ENCODE results near the gene DLGAP1. TPM values are rescaled to one million over a fixed set of nuclear protein-coding genes. Genes with fewer than 3 reads are reported as not detected.

Gene DLGAP1
- total and polyA plus RNA-seq, 2 of the 8 experiments (the other 6 are each of a cell fraction or from before 2014, with no cell fraction given), result 11.8 to 16.9 TPM

GRCh38 chr18:3914109-3914508 lies 541.0 kb downstream of the DLGAP1 start:
- H4K8ac ChIP-seq (ENCODE audit: extremely low read depth, insufficient read depth, low read length), result no peak overlapping the region

More at GRCh38 chr18:3914109-3914508, 541.0 kb downstream of the DLGAP1 start:
- Histone ChIP-seq H3K4me3 (ENCODE audit: extremely low read depth in 1 of 4, insufficient read depth in 2 of 4, low read depth in 3 of 4, low read length in 4 of 4) (no peak overlapping the region), H3K79me2 (ENCODE audit: control insufficient read depth in 1 of 2, insufficient read depth in 2 of 2, low read length in 2 of 2) (no peaks in the 10 kb centered on the region), H2BK120ac (replicated peaks; ENCODE audit: low read depth, low read length) (no peak overlapping the region), H3K18ac (ENCODE audit: extremely low read depth, low read length) (no peak overlapping the region), H2AFZ (ENCODE audit: low read length) (no peak overlapping the region), H2AK5ac (ENCODE audit: low read depth, low read length) (no peak overlapping the region), H3K36me3 (ENCODE audit: control insufficient read depth in 2 of 4, insufficient read depth in 4 of 4, low read length in 3 of 4) (no peaks in the 10 kb centered on the region), H3K27me3 (replicated peaks in 1 of 4; ENCODE audit: control insufficient read depth in 3 of 4, extremely low read depth in 1 of 4, insufficient read depth in 3 of 4, low read length in 3 of 4) (no peaks in the 10 kb centered on the region), H2BK20ac (ENCODE audit: low read length) (no peak overlapping the region), H2BK12ac (ENCODE audit: low read depth, low read length) (no peak overlapping the region), H3K79me1 (ENCODE audit: low read depth, low read length) (no peaks in the 10 kb centered on the region), H4K20me1 (replicated peaks in 1 of 2; ENCODE audit: control insufficient read depth in 1 of 2, insufficient read depth in 2 of 2, low read length in 2 of 2) (no peaks in the 10 kb centered on the region), H3K4me2 (ENCODE audit: insufficient read depth in 1 of 2, low read depth in 2 of 2, low read length in 2 of 2) (no peak overlapping the region), H3K14ac (ENCODE audit: insufficient read length) (no peak overlapping the region), H2BK15ac (ENCODE audit: low read length) (no peak overlapping the region), H3K27ac (ENCODE audit: low read depth, low read length) (no peak overlapping the region), H3K4ac (replicated peaks; ENCODE audit: insufficient read length, low read depth, low read length) (no peak overlapping the region), H3K9me3 (ENCODE audit: insufficient read depth in 2 of 2, low read depth in 1 of 2, low read length in 1 of 2) (no peaks in the 10 kb centered on the region), H3K56ac (replicated peaks; ENCODE audit: insufficient read length, low read depth, low read length) (no peak overlapping the region), H3K23ac (ENCODE audit: insufficient read length) (no peak overlapping the region), H4K5ac (ENCODE audit: insufficient read length, low read depth, low read length) (no peak overlapping the region), H4K91ac (replicated peaks; ENCODE audit: insufficient read length, low read length) (no peak overlapping the region), H3K23me2 (ENCODE audit: low read depth, low read length) (no peaks in the 10 kb centered on the region), H3K9ac (replicated peaks in 1 of 4; ENCODE audit: extremely low read depth in 1 of 4, low read depth in 3 of 4, low read length in 3 of 4) (no peak overlapping the region), H2BK5ac (ENCODE audit: low read depth, low read length) (no peak overlapping the region), H3K4me1 (replicated peaks in 1 of 4; ENCODE audit: control insufficient read depth in 3 of 4, insufficient read depth in 4 of 4, low read length in 3 of 4) (no peaks in the 10 kb centered on the region; a peak in 1 of 7 replicates)
- CTCF ChIA-PET (ENCODE audit: partially characterized antibody), result interaction anchor here (0.5 to 2.3 kb wide), 5 partner anchors 17 to 1372 kb away, joined by 3 to 6 read pairs (median 4); no protein-coding TSS in a partner anchor
- TF ChIP-seq CREB1 (IDR thresholded peaks at IDR 0.05) (no peak), TBP (IDR thresholded peaks at IDR 0.05; ENCODE audit: low read depth, low read length) (no peak), CBX5 (IDR thresholded peaks at IDR 0.05; ENCODE audit: low read depth, low read length) (no peak), CHD1 (IDR thresholded peaks at IDR 0.05; ENCODE audit: low read depth, low read length) (no peak), ATF3 (IDR thresholded peaks at IDR 0.05; ENCODE audit: insufficient read depth, low read depth, low read length) (no peak)
- FAIRE-seq (no peak), DNase-seq (ENCODE audit: low read depth in 1 of 2, low spot score in 2 of 2) (no peak)
- POLR2A ChIA-PET (ENCODE audit: partially characterized antibody), result no interaction called here
- 92% methylated on average over 3 of the region's 3 CpGs; no CpG with 5 or more reads in 1 of the 2 experiments for WGBS, 2 experiments (ENCODE audit: extremely low coverage in 1 of 2, insufficient coverage in 1 of 2, insufficient read length in 1 of 2, insufficient replicate concordance in 2 of 2, low coverage in 1 of 2, low lambda C conversion rate in 2 of 2, missing lambda C conversion rate in 1 of 2)
